ENCODE results near the gene ATP8A2.

The ATP8A2 gene

GRCh38 chr13:26017932-26018665, 646.3 kb downstream of the ATP8A2 start:
- Histone ChIP-seq H4K91ac (ENCODE audit: low read length) (no peak overlapping the region), H2AFZ (ENCODE audit: low read depth, low read length) (no peak overlapping the region), H3K18ac (ENCODE audit: low read depth in 1 of 2, low read length in 2 of 2) (peak overlapping the region in 1 of 2 experiments; percentile 69), H2BK12ac (ENCODE audit: low read length in 2 of 2) (peak overlapping the region; percentile 38 to 85), H2BK5ac (ENCODE audit: low read depth, low read length, poor library complexity, severe bottlenecking) (peak overlapping the region; percentile 92), H3K27me3 (ENCODE audit: control insufficient read depth in 1 of 2, insufficient read depth in 1 of 2, low read length in 2 of 2) (peaks cover 0 to 25% of the 10 kb centered on the region in 2 experiments), H2BK120ac (ENCODE audit: low read depth, low read length) (no peak overlapping the region), H3K4ac (ENCODE audit: low read depth in 1 of 2, low read length in 2 of 2) (no peak overlapping the region), H3K4me3 (ENCODE audit: insufficient read depth in 1 of 2, low read depth in 1 of 2, low read length in 2 of 2) (no peak overlapping the region), H3K4me1 (ENCODE audit: control insufficient read depth, insufficient read depth, low read depth, low read length) (peaks cover 32% of the 10 kb centered on the region), H3K79me1 (replicated peaks; ENCODE audit: low read length, poor library complexity, severe bottlenecking) (no peaks in the 10 kb centered on the region), H3K9ac (ENCODE audit: low read length) (no peak overlapping the region), H4K8ac (ENCODE audit: low read length) (peak overlapping the region; percentile 85), H3K14ac (ENCODE audit: low read length in 2 of 2) (no peak overlapping the region), H2AK5ac (ENCODE audit: low read length, severe bottlenecking) (peak overlapping the region; percentile 98), H3K23ac (ENCODE audit: low read length in 2 of 2) (peak overlapping the region in 1 of 2 experiments; percentile 46), H3K36me3 (ENCODE audit: control insufficient read depth in 1 of 2, insufficient read depth in 2 of 2, low read depth in 1 of 2, low read length in 2 of 2) (no peaks in the 10 kb centered on the region), H3K4me2 (ENCODE audit: low read length, poor library complexity, severe bottlenecking) (no peak overlapping the region), H2BK15ac (ENCODE audit: low read depth, poor library complexity, severe bottlenecking) (no peak overlapping the region), H3K27ac (ENCODE audit: low read length, poor library complexity, severe bottlenecking) (peak overlapping the region; percentile 57), H3K9me3 (ENCODE audit: control insufficient read depth, low read length) (peaks cover 8% of the 10 kb centered on the region)
- peak; percentile 30 for DNase-seq
- WGBS = 56% methylated on average over 6 of the region's 6 CpGs

- Histone ChIP-seq H3K14ac (ENCODE audit: low read length in 2 of 2) (peak overlapping the region in 1 of 2 experiments; percentile 35), H3K79me1 (replicated peaks; ENCODE audit: low read length, poor library complexity, severe bottlenecking) (no peaks in the 10 kb centered on the region), H3K36me3 (ENCODE audit: control insufficient read depth in 1 of 2, insufficient read depth in 2 of 2, low read depth in 1 of 2, low read length in 2 of 2) (no peaks in the 10 kb centered on the region), H3K4me2 (ENCODE audit: low read length, poor library complexity, severe bottlenecking) (peak overlapping the region; percentile 78), H3K4ac (ENCODE audit: low read depth in 1 of 2, low read length in 2 of 2) (peak overlapping the region; percentile 5 to 71), H4K91ac (ENCODE audit: low read length) (peak overlapping the region; percentile 41), H3K27me3 (ENCODE audit: control insufficient read depth in 1 of 2, insufficient read depth in 1 of 2, low read length in 2 of 2) (peaks cover 0 to 13% of the 10 kb centered on the region in 2 experiments), H2BK15ac (ENCODE audit: low read depth, poor library complexity, severe bottlenecking) (peak overlapping the region; percentile 55), H3K4me1 (ENCODE audit: control insufficient read depth, insufficient read depth, low read depth, low read length) (peaks cover 32% of the 10 kb centered on the region), H4K8ac (ENCODE audit: low read length) (peak overlapping the region; percentile 59), H3K9ac (ENCODE audit: low read length) (peak overlapping the region; percentile 21), H2AK5ac (ENCODE audit: low read length, severe bottlenecking) (peak overlapping the region; percentile 98), H2BK120ac (ENCODE audit: low read depth, low read length) (no peak overlapping the region), H3K9me3 (ENCODE audit: control insufficient read depth, low read length) (peaks cover 1% of the 10 kb centered on the region), H3K27ac (ENCODE audit: low read length, poor library complexity, severe bottlenecking) (peak overlapping the region; percentile 100), H2AFZ (ENCODE audit: low read depth, low read length) (peak overlapping the region; percentile 56), H2BK12ac (ENCODE audit: low read length in 2 of 2) (peak overlapping the region; percentile 28 to 85), H3K23ac (ENCODE audit: low read length in 2 of 2) (no peak overlapping the region), H2BK5ac (ENCODE audit: low read depth, low read length, poor library complexity, severe bottlenecking) (peak overlapping the region; percentile 99), H3K4me3 (ENCODE audit: insufficient read depth in 1 of 2, low read depth in 1 of 2, low read length in 2 of 2) (no peak overlapping the region), H3K18ac (ENCODE audit: low read depth in 1 of 2, low read length in 2 of 2) (peak overlapping the region; percentile 81)
- WGBS = 44% methylated on average over 7 of the region's 7 CpGs
- DNase-seq = no peak
Observed at GRCh38 chr13:26019251-26019650, 647.5 kb downstream of the ATP8A2 start.

GRCh38 chr13:26019881-26020870, 648.4 kb downstream of the ATP8A2 start:
- 73% methylated on average over 18 of the region's 22 CpGs for WGBS
- H2BK15ac ChIP-seq (ENCODE audit: low read depth, poor library complexity, severe bottlenecking) = no peak overlapping the region
- H3K4me3 ChIP-seq (ENCODE audit: insufficient read depth in 1 of 2, low read depth in 1 of 2, low read length in 2 of 2) = no peak overlapping the region

More at GRCh38 chr13:26019881-26020870, 648.4 kb downstream of the ATP8A2 start:
- Histone ChIP-seq H2BK5ac (ENCODE audit: low read depth, low read length, poor library complexity, severe bottlenecking) (peak overlapping the region; percentile 99), H3K79me1 (replicated peaks; ENCODE audit: low read length, poor library complexity, severe bottlenecking) (no peaks in the 10 kb centered on the region), H3K4ac (ENCODE audit: low read depth in 1 of 2, low read length in 2 of 2) (peak overlapping the region; percentile 5), H3K18ac (ENCODE audit: low read depth in 1 of 2, low read length in 2 of 2) (peak overlapping the region; percentile 7 to 81), H2AFZ (ENCODE audit: low read depth, low read length) (no peak overlapping the region), H4K91ac (ENCODE audit: low read length) (no peak overlapping the region), H3K9me3 (ENCODE audit: control insufficient read depth, low read length) (no peaks in the 10 kb centered on the region), H3K27me3 (ENCODE audit: control insufficient read depth in 1 of 2, insufficient read depth in 1 of 2, low read length in 2 of 2) (peaks cover 0 to 13% of the 10 kb centered on the region in 2 experiments), H3K27ac (ENCODE audit: low read length, poor library complexity, severe bottlenecking) (peak overlapping the region; percentile 100), H3K14ac (ENCODE audit: low read length in 2 of 2) (no peak overlapping the region), H3K36me3 (ENCODE audit: control insufficient read depth in 1 of 2, insufficient read depth in 2 of 2, low read depth in 1 of 2, low read length in 2 of 2) (no peaks in the 10 kb centered on the region), H3K9ac (ENCODE audit: low read length) (no peak overlapping the region), H2BK120ac (ENCODE audit: low read depth, low read length) (peak overlapping the region; percentile 23), H4K8ac (ENCODE audit: low read length) (peak overlapping the region; percentile 53), H3K23ac (ENCODE audit: low read length in 2 of 2) (no peak overlapping the region), H3K4me1 (ENCODE audit: control insufficient read depth, insufficient read depth, low read depth, low read length) (peaks cover 34% of the 10 kb centered on the region), H2BK12ac (ENCODE audit: low read length in 2 of 2) (peak overlapping the region; percentile 24 to 44), H2AK5ac (ENCODE audit: low read length, severe bottlenecking) (peak overlapping the region; percentile 76), H3K4me2 (ENCODE audit: low read length, poor library complexity, severe bottlenecking) (peak overlapping the region; percentile 78)
- DNase-seq = peak; percentile 94
